OCI-LY3 (cell line): ENCODE results near the gene PIP5K1B.

Source experiments
- EZH2phosphoT487 ChIP-seq: fragments of 200-600 bp; shearing (Covaris generic); IDR thresholded peaks from 2 replicates; pipeline ENCODE4 v1.6.1; 2018; ENCODE audit warnings: antibody characterized with exemption, mixed run types, low read depth
- TF ChIP-seq, protein P1 (sequence below): fragments of 200-600, 300-600 bp; sonication (generic); IDR thresholded peaks from 2 replicates; pipeline ENCODE4 v1.5.1; 2014; ENCODE audit warnings: antibody characterized with exemption, low read length, low read depth

DNA sequence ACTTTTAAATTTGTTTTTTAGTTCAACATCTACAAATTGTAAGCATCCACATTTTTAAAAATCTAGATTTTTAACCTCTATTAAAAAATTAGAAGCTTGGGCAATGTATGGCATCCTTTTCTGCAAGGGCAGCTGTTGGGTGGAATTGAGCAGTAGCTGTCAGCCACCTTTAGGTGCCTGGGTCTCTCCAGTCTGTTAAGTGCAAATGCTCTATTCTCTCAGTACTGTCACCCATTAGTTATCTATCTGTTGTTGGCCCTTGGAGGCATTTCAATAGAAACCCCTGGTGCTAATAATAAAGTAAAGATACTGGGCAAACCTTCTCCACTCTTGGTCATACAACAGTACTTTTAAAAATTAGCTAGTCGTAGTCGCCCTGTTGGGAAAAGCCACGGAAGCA is 63.6 kb downstream of the PIP5K1B start:
- TF ChIP-seq, protein P1, sequence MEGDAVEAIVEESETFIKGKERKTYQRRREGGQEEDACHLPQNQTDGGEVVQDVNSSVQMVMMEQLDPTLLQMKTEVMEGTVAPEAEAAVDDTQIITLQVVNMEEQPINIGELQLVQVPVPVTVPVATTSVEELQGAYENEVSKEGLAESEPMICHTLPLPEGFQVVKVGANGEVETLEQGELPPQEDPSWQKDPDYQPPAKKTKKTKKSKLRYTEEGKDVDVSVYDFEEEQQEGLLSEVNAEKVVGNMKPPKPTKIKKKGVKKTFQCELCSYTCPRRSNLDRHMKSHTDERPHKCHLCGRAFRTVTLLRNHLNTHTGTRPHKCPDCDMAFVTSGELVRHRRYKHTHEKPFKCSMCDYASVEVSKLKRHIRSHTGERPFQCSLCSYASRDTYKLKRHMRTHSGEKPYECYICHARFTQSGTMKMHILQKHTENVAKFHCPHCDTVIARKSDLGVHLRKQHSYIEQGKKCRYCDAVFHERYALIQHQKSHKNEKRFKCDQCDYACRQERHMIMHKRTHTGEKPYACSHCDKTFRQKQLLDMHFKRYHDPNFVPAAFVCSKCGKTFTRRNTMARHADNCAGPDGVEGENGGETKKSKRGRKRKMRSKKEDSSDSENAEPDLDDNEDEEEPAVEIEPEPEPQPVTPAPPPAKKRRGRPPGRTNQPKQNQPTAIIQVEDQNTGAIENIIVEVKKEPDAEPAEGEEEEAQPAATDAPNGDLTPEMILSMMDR, result no peak
- TF ChIP-seq EZH2phosphoT487, result no peak
